Thoracic aorta endothelial cell (primary cell): ENCODE measurements around the gene OPHN1. TPM values are rescaled to one million over a fixed set of nuclear protein-coding genes. Genes with fewer than 3 reads are reported as not detected.

Source experiments
- small RNA-seq: library from RNA; depleted of rRNA; stranded (forward); fragments of <200 nt; gene quantifications from one replicate; pipeline ENCODE3, GENCODE V24; 2012
- total RNA-seq: library from RNA; depleted of rRNA; stranded (reverse); fragments of >200 nt; gene quantifications from 2 replicates; pipeline ENCODE4 v1.2.3, GENCODE V29; 2012

The OPHN1 gene
- total RNA-seq, result 7.4 and 7.6 TPM in 2 replicates

DNA sequence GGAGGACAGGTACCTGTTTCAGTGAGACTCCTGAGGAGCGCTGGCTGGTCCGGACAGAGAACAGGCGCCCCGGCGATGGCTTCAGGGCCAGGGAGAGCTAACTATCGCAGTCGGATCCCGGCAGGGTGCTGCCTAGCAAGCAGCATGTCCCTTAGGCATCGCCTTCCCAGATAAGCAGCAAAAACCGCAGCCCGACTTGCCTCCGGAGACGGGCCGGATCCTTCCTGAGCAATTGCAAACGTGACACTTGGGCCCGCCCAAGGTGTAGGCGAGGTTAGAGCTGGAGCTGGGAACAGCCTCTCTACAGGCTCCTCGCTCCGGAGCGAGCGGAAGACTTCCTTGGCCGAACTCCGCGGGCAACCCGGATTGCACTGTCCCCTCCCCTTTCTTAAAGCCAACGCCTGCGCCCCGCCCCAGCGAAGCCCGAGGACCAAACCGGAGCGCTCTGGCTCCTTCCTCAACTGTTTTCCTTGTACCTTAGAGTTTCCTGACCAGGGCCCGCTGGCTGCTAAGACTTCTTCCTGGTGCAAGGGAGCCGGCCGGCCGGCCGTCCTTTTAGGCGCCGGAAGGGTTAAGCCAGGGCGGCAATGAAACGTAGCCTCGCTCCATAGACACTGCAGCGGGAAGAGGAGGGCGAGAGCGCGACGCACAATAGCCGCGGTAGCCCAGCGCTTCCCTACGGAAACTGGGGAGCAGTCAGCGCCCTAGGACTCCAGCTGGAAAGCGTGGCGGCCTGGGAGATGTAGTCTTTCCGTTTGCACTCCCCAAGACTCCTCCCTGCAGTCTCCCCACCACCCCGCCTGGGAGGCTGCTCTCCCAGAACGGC is at the start of gene OPHN1:
Gene OPHN1 (minus strand): TSS at position 341 of the 826 bp plus-strand sequence. CDS start 475 bp downstream, outside the sequence.

Small RNA genes within 50 kb of the gene (small RNA-seq; reads per million reads assigned to genes)
- gene RF00019, result not detected
- gene RNU6-1225P, result not detected

Other genes starting within 250 kb of the OPHN1 start
- 37.0 and 38.5 TPM in 2 replicates for gene YIPF6, start 65.6 kb upstream of the OPHN1 start, total RNA-seq
- gene STARD8, start 214.2 kb upstream of the OPHN1 start, total RNA-seq, result 6.9 and 20.2 TPM in 2 replicates